ENCODE data around the gene FAM13A.
"Not testable (repeated sequence)": the region's sequence is repeated elsewhere in the genome, so short reads cannot be mapped to it uniquely, and the experiment has no call there.

FAM13A gene

DNA sequence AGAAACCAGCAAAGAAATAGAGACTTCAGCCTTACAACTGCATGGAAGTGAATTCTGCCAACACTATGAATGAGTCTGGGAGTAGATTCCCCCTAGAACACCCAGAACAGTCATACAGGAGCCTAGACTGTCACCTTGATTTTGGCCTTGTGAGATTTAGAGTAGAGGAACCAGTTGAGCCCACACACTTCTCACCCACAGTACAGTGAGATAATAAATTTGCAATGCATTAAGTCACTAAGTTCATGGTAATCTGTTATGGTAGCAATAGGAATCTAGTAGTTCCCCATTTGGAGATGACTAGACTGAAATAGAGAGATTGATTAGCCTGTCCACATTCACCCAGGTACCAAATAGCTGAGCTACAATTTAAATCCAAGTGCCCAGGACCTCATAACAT is 59.0 kb downstream of the FAM13A start:
- no peak for DNase-seq

GRCh38 chr4:88995874-88996273 is 61.1 kb downstream of the FAM13A start:
- no peak for DNase-seq

- DNase-seq: not testable (repeated sequence)
Measured at GRCh38 chr4:88995257-88995656, 61.7 kb downstream of the FAM13A start.

DNA sequence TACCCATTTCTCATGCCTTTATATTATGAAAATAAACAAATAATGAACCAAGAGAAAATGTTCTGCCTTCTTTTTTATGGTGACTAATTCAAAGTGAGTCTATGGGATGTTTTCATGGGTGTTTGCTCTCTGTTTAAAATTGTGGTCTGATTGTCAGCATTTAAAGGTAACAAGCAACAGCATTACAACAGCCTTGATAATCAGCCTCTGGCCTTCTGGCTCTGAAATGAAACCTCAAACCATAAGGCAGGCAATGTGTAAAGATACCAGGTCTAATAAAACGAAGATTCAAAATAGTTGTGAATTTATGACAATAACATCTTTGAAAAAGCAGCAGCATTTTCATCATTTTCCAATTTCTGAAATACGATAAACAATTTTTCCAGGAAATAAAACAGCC is 63.7 kb downstream of the FAM13A start:
- no peak for DNase-seq

GRCh38 chr4:88991746-88992145 is 65.2 kb downstream of the FAM13A start:
- DNase-seq: no peak

GRCh38 chr4:88989990-88990389 is 67.0 kb downstream of the FAM13A start:
- DNase-seq: peak; percentile 5 to 25

- no peak for DNase-seq
Measured at GRCh38 chr4:88985088-88985773, 71.8 kb downstream of the FAM13A start.

DNA sequence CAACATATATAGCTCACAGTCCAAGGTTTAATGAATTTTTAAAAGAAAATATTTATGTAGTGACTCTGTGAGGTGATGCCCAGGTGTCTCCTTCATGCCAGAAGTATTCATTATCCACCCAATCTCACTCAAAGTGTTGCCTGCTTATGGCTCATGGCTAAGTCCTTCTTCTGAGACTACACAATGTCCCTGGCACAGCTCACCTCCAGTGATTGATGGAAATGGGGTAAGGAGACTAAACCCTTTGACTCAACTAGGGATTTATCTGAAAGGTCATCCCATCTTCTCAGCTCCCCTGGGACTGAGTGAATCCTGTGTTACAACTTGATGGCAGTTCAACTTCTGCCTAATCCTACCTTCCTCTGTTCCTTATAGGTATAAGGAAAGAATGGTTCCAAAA is 74.2 kb downstream of the FAM13A start:
- DNase-seq: no peak

- no peak for DNase-seq
Measured at GRCh38 chr4:88981993-88982392, 75.0 kb downstream of the FAM13A start.

GRCh38 chr4:88981556-88981955 is 75.4 kb downstream of the FAM13A start:
- peak in 1 of 2 experiments; percentile 28 for DNase-seq

GRCh38 chr4:88979276-88979675 is 77.7 kb downstream of the FAM13A start:
- no peak for DNase-seq

DNA sequence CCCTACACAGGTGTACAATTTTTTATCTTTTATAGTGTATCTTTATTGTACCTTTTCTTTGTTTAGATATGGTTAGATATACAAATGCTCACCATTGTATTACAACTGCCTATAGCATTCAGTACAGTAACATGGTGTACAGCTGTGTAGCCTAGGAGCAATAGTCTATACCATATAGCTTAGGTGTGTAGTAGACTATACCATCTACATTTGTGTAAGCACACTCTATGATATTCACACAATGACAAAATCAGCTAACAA is 80.3 kb downstream of the FAM13A start:
- DNase-seq: no peak

DNA sequence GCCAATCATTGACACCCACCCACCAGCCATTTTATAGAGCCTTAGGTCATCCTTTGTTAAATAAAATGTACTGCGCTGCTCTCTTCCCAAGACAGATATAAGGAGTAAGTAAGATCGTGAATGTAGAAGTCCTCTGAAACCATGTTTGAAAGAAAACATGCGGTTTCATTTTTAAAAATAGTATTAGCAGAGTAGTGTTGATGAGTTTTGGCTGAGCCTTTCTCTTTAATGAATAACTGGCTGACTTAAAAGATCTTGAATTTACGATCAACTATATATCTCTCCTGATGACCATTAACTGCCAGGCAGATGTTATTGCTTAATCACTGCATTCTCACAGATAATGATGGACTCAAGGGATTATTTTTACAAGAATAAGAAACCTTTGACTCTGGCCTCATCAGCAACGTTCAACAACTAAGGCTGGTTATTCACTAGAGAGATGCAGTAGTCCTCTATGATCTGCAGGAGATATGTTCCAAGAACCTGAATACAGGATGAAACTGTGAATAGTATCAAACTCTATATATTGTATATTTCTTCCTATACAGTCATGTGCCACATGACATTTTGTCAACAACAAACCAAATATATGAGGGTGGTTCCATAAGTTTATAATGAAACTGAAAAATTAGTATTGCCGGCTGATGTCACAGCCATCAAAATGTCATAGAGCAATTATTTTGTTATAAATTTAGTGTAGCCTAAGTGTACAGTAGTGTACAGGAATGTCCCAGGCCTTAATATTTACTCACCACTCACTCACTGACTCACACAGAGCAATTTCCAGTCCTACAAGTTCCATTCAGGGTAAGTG is 80.8 kb downstream of the FAM13A start:
- no peak for DNase-seq

DNA sequence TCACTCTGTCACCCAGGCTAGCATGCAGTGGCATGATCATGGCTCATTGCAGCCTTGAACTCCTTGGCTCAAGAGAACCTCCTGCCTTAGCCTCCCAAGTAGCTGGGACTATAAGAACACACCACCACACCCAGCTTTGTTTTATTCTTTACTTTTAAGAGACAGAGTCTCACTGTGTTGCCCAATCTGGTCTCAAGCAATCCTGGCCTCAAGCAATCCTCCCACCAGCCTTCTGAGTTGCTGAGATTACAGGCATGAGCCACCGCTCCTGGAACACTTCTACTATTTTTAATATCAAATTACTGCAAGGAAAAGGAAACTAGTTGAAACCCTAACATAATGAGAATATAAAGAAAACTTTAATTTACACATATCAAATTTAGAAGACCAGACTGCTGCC is 85.4 kb downstream of the FAM13A start:
- DNase-seq: no peak

DNA sequence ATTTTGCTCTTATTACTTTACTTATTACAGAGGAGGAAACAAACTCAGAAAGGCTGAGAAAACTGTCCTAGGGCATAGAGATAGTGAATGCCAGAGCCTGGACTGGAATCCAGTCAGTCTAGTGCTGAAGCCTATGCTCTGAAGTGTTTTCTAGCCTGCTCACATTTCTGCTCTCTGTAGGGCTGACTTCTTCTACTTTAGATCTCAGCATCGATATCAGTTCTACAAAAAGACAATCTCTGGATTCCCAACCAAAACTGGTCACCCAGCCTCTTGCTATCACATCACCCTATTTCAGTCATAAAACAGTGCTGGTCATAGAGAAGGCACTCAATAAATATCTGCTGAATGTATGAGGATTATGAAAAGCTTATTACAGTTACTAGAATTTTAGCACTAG is 87.2 kb downstream of the FAM13A start:
- DNase-seq: peak in 1 of 2 experiments; percentile 22

DNA sequence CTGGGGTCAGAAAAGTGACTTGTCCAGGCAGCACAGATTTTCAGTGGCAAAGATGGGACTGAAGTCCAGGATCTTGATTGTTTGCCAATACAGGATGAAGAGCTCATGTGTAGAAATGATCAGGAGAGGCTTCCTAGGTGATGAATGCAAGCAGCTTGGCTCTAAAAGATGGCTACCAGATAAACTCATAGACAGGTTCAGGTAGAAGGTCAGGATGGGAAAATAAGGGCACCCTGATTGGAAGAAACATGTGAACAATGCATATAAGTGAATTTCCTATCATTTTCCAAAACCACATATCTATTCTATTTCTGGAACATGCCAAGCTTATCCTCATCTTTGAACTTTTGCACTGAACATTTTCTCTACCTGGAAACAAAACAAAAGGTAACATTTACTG is 87.7 kb downstream of the FAM13A start:
- peak; percentile 31 to 43 for DNase-seq

GRCh38 chr4:88967883-88968331 is 89.1 kb downstream of the FAM13A start:
- DNase-seq: no peak

DNA sequence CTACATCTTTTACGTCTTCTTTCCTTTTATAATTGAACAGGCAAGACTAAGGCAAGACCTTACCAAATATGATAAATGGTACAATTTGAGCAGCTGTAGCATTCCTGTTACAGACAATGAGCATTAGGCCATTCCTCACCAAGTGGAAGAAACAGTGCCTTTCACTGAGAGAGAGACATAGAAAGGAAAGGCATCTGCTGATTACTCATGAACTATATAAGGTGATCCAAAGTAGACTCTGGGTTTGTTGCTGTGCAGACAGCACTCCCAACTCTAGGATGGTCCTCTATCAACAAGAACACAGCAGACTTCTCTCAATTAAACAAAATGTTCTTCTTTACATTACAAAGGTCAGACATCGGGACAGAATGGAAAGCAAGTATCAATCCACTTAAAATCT is 91.9 kb downstream of the FAM13A start:
- DNase-seq: no peak

GRCh38 chr4:88964450-88964849 is 92.5 kb downstream of the FAM13A start:
- no peak for DNase-seq

- no peak for DNase-seq
Measured at GRCh38 chr4:88963817-88964216, 93.2 kb downstream of the FAM13A start.

DNA sequence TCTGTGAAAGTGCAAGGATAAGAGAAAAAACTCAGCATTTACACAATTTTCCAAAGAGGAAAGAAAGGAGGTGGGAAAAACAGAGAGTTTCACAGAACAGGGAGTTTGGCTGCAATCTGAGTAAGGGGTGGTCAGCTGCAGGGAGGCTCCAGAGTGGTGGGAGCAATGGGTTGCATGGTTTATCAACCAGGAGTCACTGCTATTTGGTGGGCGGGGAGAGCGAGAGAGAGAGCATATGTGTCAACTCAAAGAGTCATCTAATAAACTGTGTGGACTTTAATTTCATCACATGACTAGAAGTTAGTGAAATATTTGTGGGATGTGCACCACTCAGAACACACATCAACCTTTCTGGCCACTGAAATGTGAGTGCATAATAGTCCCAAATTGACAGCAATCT is 94.6 kb downstream of the FAM13A start:
- DNase-seq: no peak

DNA sequence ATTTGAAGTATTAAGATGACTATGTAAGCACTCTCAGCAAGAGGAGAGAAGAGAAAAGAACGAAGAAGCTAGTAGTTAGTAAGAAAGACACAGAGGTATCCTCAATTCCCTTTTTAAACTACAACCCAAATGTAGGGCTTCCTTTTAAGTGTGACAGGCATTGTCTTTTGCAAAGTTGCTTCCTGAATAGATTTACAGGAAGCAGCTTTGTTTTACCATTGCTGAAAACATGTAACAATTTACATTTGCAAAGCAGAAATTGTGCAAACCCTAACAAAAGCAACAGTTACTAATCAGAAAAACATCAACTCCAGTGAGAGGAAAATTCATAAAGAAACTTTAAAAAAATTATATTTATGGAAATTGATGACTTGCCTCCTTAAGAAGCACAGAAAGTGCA is 96.4 kb downstream of the FAM13A start:
- no peak for DNase-seq

DNA sequence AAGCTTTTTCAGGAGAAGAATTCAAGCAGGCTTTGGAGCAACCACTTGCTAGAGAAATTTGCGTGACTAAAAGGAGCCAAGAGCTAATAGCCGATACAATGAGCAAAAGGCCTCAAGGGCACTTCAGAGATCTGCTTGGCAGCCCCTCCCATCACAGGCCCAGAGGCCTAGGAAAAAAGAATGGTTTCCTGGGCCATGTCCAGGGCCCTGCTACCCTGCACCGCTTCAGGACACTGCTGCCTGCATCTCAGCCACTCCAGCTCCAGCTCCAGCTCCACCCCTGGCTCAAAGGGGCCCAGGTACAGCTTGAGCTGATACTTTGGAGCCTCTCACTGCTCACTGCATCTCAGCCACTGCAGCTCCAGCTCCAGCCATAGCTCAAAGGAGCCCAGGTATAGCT is 98.9 kb downstream of the FAM13A start:
- no peak for DNase-seq

GRCh38 chr4:88957570-88957969 is 99.4 kb downstream of the FAM13A start:
- no peak for DNase-seq

Data from NCI-H446 (cell line).